ENCODE data around the gene P3H3.

Gene P3H3

DNA sequence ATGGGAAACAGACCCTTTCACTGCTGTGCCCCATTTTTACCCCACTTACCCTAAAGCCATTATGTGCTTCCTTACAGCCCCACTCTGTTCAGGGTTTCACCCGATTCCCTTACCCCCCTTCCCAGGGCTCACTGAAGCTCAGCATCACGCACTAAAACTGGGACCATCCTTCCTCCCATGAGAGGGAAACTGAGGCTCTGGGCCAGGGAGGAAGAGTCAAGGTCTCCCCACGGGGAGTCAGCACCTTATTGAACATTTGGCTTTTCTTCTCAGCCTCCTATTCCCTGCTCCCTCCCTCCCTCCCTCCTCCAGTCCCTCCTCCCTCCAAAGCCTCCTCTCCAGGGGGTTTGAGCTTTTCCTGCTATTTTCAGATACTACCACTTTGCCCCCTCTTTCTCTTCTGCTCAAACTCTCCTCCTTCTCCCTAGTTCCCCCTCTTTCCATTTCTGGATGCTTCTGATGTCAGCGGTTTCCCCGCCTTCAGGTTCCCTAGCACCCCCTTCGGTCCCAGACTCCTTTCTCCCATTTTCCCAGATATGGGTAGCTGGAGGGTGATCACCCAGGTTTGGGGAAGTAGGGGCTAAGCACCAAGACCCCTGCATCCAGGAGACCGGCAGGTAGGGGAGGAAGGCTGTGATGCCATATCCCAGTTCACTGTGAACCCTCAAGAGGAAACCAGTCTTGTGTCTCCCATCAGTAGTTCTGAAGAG is 5.6 kb upstream of the P3H3 start:
- Histone ChIP-seq H2AFZ (ENCODE audit: low read length) (no peak overlapping the region), H4K20me1 (ENCODE audit: insufficient read depth, low read length, poor library complexity, severe bottlenecking) (no peaks in the 10 kb centered on the region), H3K4me3 (ENCODE audit: low read length, poor library complexity, severe bottlenecking) (peak overlapping the region; percentile 65), H3K9ac (ENCODE audit: low read depth, low read length, poor library complexity, severe bottlenecking) (peak overlapping the region; percentile 67), H3K9me2 (replicated peaks; ENCODE audit: low read depth, low read length) (no peaks in the 10 kb centered on the region), H3K36me3 (ENCODE audit: insufficient read depth, low read length) (no peaks in the 10 kb centered on the region), H3F3A (ENCODE audit: low read depth) (no peaks in the 10 kb centered on the region), H3K79me2 (ENCODE audit: insufficient read depth, low read length) (no peaks in the 10 kb centered on the region), H3K27me3 (ENCODE audit: insufficient read depth, low read length, poor library complexity, severe bottlenecking) (no peaks in the 10 kb centered on the region), H3K4me1 (ENCODE audit: insufficient read depth, low read length, poor library complexity, severe bottlenecking) (peaks cover 35% of the 10 kb centered on the region), H3K9me3 (ENCODE audit: insufficient read depth, low read depth, low read length) (no peaks in the 10 kb centered on the region), H3K4me2 (ENCODE audit: low read depth, low read length, poor library complexity, severe bottlenecking) (peak overlapping the region; percentile 80)
- TF ChIP-seq, protein P1, sequence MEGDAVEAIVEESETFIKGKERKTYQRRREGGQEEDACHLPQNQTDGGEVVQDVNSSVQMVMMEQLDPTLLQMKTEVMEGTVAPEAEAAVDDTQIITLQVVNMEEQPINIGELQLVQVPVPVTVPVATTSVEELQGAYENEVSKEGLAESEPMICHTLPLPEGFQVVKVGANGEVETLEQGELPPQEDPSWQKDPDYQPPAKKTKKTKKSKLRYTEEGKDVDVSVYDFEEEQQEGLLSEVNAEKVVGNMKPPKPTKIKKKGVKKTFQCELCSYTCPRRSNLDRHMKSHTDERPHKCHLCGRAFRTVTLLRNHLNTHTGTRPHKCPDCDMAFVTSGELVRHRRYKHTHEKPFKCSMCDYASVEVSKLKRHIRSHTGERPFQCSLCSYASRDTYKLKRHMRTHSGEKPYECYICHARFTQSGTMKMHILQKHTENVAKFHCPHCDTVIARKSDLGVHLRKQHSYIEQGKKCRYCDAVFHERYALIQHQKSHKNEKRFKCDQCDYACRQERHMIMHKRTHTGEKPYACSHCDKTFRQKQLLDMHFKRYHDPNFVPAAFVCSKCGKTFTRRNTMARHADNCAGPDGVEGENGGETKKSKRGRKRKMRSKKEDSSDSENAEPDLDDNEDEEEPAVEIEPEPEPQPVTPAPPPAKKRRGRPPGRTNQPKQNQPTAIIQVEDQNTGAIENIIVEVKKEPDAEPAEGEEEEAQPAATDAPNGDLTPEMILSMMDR (conservative IDR thresholded peaks at IDR 0.05; ENCODE audit: low read length) = no peak
- no peak for TF ChIP-seq EZH2phosphoT487 (IDR thresholded peaks at IDR 0.05; ENCODE audit: borderline replicate concordance)

DNA sequence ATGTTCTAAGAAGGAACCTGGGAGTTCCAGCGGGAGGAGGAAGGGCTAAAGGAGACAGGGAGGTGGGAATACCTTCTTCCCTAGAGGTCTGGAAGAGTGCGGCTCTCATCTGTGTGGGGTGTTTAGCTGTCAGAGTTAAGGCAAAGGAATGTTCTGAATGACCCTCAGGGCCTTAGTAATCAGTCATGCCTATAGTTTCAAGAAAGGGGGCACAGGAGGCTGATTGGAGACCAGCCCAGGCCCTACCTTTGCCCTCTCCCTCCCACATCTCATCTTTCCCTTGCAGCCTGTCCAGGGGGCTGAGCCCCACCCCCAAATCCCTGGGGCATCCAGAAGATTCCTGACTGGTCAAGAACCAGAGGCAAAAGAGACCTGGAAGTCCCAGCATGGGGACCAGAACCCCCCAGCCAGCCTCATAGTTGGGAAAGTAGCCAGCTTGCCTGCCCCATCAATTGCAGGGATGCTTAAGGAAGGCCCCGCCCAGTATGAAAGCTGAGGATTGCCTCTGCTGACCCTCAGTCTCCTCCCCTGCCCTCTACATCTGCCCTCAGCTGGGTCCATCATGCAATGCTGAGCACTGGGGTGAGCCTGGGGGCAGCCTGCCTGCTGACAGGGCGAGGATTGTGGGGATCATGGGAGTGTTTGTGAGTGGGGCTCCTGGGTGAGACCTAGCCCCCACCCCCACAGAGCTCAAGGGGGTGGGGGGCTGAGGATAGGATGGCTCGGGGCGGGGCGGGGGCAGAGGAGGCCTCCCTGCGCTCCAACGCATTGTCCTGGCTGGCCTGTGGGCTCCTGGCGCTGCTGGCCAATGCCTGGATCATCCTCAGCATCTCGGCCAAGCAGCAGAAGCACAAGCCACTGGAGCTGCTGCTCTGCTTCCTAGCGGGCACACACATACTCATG is 4.8 kb upstream of the P3H3 start:
- no peaks in the 10 kb centered on the region for H3F3A ChIP-seq (ENCODE audit: low read depth)
- H3K9me2 ChIP-seq (replicated peaks; ENCODE audit: low read depth, low read length) = no peaks in the 10 kb centered on the region
- no peak overlapping the region for H3K9ac ChIP-seq (ENCODE audit: low read depth, low read length, poor library complexity, severe bottlenecking)
- no peak for TF ChIP-seq EZH2phosphoT487 (IDR thresholded peaks at IDR 0.05; ENCODE audit: borderline replicate concordance)
- TF ChIP-seq, protein P1 (conservative IDR thresholded peaks at IDR 0.05; ENCODE audit: low read length) = no peak
- no peaks in the 10 kb centered on the region for H3K36me3 ChIP-seq (ENCODE audit: insufficient read depth, low read length)
- no peak overlapping the region for H3K4me3 ChIP-seq (ENCODE audit: low read length, poor library complexity, severe bottlenecking)
- no peaks in the 10 kb centered on the region for H3K27me3 ChIP-seq (ENCODE audit: insufficient read depth, low read length, poor library complexity, severe bottlenecking)
- H3K9me3 ChIP-seq (ENCODE audit: insufficient read depth, low read depth, low read length) = no peaks in the 10 kb centered on the region
- H3K4me1 ChIP-seq (ENCODE audit: insufficient read depth, low read length, poor library complexity, severe bottlenecking) = peaks cover 36% of the 10 kb centered on the region
- H2AFZ ChIP-seq (ENCODE audit: low read length) = no peak overlapping the region
- no peaks in the 10 kb centered on the region for H4K20me1 ChIP-seq (ENCODE audit: insufficient read depth, low read length, poor library complexity, severe bottlenecking)
- H3K4me2 ChIP-seq (ENCODE audit: low read depth, low read length, poor library complexity, severe bottlenecking) = no peak overlapping the region
- peaks cover 5% of the 10 kb centered on the region; the same call in 1 of the 2 replicates for H3K79me2 ChIP-seq (ENCODE audit: insufficient read depth, low read length)

DNA sequence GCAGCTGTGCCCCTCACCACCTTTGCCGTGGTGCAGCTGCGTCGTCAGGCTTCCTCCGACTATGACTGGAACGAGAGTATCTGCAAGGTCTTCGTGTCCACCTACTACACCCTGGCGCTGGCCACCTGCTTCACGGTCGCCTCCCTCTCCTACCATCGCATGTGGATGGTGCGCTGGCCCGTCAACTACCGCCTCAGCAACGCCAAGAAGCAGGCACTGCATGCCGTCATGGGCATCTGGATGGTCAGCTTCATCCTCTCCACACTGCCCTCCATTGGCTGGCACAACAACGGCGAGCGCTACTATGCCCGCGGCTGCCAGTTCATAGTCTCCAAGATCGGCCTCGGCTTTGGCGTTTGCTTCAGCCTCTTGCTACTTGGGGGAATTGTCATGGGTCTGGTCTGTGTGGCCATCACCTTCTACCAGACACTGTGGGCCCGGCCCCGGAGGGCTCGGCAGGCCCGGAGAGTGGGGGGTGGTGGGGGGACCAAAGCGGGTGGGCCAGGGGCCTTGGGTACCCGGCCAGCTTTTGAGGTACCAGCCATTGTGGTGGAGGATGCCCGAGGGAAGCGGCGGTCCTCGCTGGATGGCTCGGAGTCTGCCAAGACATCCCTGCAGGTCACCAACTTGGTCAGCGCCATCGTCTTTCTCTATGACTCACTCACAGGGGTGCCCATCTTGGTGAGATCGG is 4.0 kb upstream of the P3H3 start:
- Histone ChIP-seq H4K20me1 (ENCODE audit: insufficient read depth, low read length, poor library complexity, severe bottlenecking) (no peaks in the 10 kb centered on the region), H2AFZ (ENCODE audit: low read length) (no peak overlapping the region), H3F3A (ENCODE audit: low read depth) (no peaks in the 10 kb centered on the region), H3K4me3 (ENCODE audit: low read length, poor library complexity, severe bottlenecking) (no peak overlapping the region), H3K9me3 (ENCODE audit: insufficient read depth, low read depth, low read length) (no peaks in the 10 kb centered on the region), H3K27me3 (ENCODE audit: insufficient read depth, low read length, poor library complexity, severe bottlenecking) (no peaks in the 10 kb centered on the region), H3K4me1 (ENCODE audit: insufficient read depth, low read length, poor library complexity, severe bottlenecking) (peaks cover 31% of the 10 kb centered on the region), H3K4me2 (ENCODE audit: low read depth, low read length, poor library complexity, severe bottlenecking) (no peak overlapping the region), H3K9me2 (replicated peaks; ENCODE audit: low read depth, low read length) (no peaks in the 10 kb centered on the region), H3K36me3 (ENCODE audit: insufficient read depth, low read length) (no peaks in the 10 kb centered on the region), H3K9ac (ENCODE audit: low read depth, low read length, poor library complexity, severe bottlenecking) (no peak overlapping the region), H3K79me2 (ENCODE audit: insufficient read depth, low read length) (peaks cover 12% of the 10 kb centered on the region; the same call in 1 of the 2 replicates)
- no peak for TF ChIP-seq EZH2phosphoT487 (IDR thresholded peaks at IDR 0.05; ENCODE audit: borderline replicate concordance)
